ENCODE measurements around the gene HOXD13. TPM values are rescaled to one million over a fixed set of nuclear protein-coding genes. Genes with fewer than 3 reads are reported as not detected.

The HOXD13 gene
- total RNA-seq, 4 donors from 2014 or later: 0.32 TPM; not detected in 3

DNA sequence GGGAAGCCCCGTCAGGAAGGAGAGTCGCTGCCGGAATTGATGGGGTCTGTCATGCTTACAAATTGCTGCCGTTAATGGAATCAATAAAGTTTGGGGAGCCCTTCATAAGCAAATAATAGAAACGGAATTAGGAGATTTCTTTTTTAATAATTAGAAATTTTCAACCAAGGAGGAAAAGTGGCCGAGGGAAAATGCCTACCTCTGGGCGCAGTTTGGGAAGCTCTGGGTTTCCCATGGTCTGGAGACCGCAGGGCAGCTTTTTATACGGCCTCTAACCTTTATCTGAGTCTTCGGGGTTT is 10.0 kb upstream of the HOXD13 start:
- intact Hi-C loops (cut with DNase I; ENCODE audit: low total_unique reads) (loop anchor here (10.0 kb wide), 2 partner anchors 498 to 828 kb away; no protein-coding TSS in a partner anchor), in situ Hi-C loops (cut with MboI; ENCODE audit: low pct_ligation_motif_present in 1 of 4, low pct_unique_long_range_greater_than_20kb in 1 of 4, low sequenced_read_pairs in 3 of 4) (loop anchor here in 2 of 4 donors (25.0 kb wide), 2 partner anchors 395 to 720 kb away; no protein-coding TSS in a partner anchor)
- Histone ChIP-seq H3K27ac (no peak overlapping the region), H3K36me3 (no peaks in the 10 kb centered on the region), H3K9me3 (no peaks in the 10 kb centered on the region), H3K4me3 (no peak overlapping the region), H3K4me1 (peaks cover 8 to 48% (median 34%) of the 10 kb centered on the region in 4 donors), H3K27me3 (peaks cover 99% of the 10 kb centered on the region)
- no peak for DNase-seq
- 15% methylated on average over 6 to 10 of the region's 10 CpGs for WGBS, 2 donors (ENCODE audit: low coverage in 1 of 2)
- TF ChIP-seq POLR2AphosphoS5 (IDR thresholded peaks at IDR 0.05) (no peak), POLR2A (IDR thresholded peaks at IDR 0.05) (no peak)
- TF ChIP-seq, protein P1, sequence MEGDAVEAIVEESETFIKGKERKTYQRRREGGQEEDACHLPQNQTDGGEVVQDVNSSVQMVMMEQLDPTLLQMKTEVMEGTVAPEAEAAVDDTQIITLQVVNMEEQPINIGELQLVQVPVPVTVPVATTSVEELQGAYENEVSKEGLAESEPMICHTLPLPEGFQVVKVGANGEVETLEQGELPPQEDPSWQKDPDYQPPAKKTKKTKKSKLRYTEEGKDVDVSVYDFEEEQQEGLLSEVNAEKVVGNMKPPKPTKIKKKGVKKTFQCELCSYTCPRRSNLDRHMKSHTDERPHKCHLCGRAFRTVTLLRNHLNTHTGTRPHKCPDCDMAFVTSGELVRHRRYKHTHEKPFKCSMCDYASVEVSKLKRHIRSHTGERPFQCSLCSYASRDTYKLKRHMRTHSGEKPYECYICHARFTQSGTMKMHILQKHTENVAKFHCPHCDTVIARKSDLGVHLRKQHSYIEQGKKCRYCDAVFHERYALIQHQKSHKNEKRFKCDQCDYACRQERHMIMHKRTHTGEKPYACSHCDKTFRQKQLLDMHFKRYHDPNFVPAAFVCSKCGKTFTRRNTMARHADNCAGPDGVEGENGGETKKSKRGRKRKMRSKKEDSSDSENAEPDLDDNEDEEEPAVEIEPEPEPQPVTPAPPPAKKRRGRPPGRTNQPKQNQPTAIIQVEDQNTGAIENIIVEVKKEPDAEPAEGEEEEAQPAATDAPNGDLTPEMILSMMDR (IDR thresholded peaks at IDR 0.05): no peak

DNA sequence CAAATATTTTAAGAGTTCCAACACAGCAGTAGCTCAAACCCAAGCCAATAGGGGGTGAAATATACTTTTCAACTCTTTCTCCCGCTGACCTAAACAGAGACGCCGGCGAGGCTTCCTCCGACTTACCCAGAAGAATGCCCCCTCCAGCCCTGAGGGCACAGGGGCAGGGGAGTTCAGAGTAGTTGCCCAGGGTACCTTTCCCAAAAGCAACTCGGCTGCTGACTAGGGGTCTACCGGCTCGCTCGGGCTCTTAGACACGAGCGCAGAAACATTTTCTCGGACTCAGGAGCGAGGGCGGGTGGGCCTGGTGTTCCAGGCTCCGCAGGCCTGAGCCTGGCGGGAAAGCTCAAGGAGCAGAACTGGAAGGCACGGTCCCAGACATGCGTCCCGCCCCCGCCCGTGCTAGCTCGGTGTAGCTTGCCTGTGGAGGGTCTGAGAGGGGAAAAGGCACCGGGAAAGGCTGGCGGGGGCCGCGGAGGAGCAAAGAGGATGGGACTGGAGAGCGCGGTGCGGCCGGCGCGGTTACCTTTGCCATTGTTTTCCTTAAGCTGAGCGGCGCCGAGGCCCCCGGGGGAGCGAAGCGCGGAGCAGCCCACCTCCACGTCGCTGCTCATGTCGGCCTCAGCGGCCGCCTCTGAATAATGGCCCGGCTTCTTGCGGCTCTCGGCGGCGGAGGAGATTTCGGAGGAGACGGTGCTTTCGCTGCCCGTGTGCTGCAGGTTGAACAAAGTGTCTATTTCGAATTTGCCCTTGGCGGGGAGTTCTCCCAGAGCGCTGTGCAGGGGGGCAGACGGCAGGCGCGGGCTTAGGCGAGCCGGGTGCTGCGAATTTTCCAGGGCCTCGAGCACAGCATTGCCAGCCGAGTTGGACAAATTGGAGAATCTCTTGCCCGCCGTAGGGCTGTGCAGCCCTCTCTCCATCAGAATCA is 9.4 kb upstream of the HOXD13 start:
- peaks cover 99% of the 10 kb centered on the region for H3K27me3 ChIP-seq
- in situ Hi-C loops (cut with MboI; ENCODE audit: low pct_ligation_motif_present in 1 of 4, low pct_unique_long_range_greater_than_20kb in 1 of 4, low sequenced_read_pairs in 3 of 4) (loop anchor here in 2 of 4 donors (25.0 kb wide), 2 partner anchors 396 to 721 kb away; no protein-coding TSS in a partner anchor), intact Hi-C loops (cut with DNase I; ENCODE audit: low total_unique reads) (loop anchor here (10.0 kb wide), 2 partner anchors 498 to 828 kb away; no protein-coding TSS in a partner anchor)
- H3K27ac ChIP-seq: no peak overlapping the region
- TF ChIP-seq, protein P1 (IDR thresholded peaks at IDR 0.05): no peak
- no peak for TF ChIP-seq EP300 (IDR thresholded peaks at IDR 0.05; ENCODE audit: low read depth)
- no peak for TF ChIP-seq POLR2AphosphoS5 (IDR thresholded peaks at IDR 0.05)
- TF ChIP-seq POLR2A (IDR thresholded peaks at IDR 0.05): no peak
- H3K9me3 ChIP-seq: no peaks in the 10 kb centered on the region
- peaks cover 8 to 53% (median 38%) of the 10 kb centered on the region in 4 donors for H3K4me1 ChIP-seq
- no peak for DNase-seq
- WGBS, 2 donors (ENCODE audit: low coverage in 1 of 2): 17% methylated on average over 66 of the region's 66 CpGs; no CpG with 5 or more reads in 1 of the 2 donors
- H3K36me3 ChIP-seq: no peaks in the 10 kb centered on the region
- H3K4me3 ChIP-seq: no peak overlapping the region

DNA sequence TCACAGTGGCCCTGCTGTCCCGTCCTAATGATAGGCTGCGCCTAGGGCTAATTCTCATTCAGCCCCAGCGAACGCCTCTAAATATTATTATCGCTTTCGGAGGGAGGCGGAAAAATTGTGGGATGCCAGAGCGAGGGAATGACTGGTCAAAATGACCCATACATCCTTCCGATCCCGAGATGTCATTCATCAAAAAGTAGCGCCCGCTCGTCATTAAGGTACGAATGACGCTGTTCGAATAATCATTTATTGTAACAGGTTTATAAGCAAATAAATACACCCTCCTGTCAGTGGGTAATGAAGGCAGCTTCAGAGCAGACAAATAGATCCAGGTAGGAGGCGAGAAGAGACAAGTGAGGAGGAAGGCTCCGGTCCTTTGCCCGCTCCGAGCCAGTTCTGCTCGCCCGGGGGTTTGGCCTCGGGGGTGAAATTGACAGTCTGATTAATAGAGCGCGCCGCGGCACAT is 8.7 kb upstream of the HOXD13 start, which contains the start of gene EVX2:
Gene EVX2 (minus strand): TSS at position 167 of the 466 bp plus-strand sequence. CDS start 186 bp downstream, outside the sequence.
- in situ Hi-C loops (cut with MboI; ENCODE audit: low pct_ligation_motif_present in 1 of 4, low pct_unique_long_range_greater_than_20kb in 1 of 4, low sequenced_read_pairs in 3 of 4): loop anchor here in 2 of 4 donors (25.0 kb wide), 2 partner anchors 397 to 722 kb away; no protein-coding TSS in a partner anchor
- peaks cover 8 to 59% (median 41%) of the 10 kb centered on the region in 4 donors for H3K4me1 ChIP-seq

More for the DNA sequence above, 8.7 kb upstream of the HOXD13 start, which contains the start of gene EVX2:
- intact Hi-C loops (cut with DNase I; ENCODE audit: low total_unique reads): loop anchor here (10.0 kb wide), 2 partner anchors 499 to 829 kb away; no protein-coding TSS in a partner anchor
- DNase-seq: no peak
- H3K4me3 ChIP-seq: no peak within 1 kb of the TSS
- no peaks in the 10 kb centered on the region for H3K9me3 ChIP-seq
- no peaks in the 10 kb centered on the region for H3K36me3 ChIP-seq
- H3K27ac ChIP-seq: no peak within 1 kb of the TSS
- H3K27me3 ChIP-seq: peaks cover 99% of the 10 kb centered on the region
- WGBS, 2 donors (ENCODE audit: low coverage in 1 of 2): 28 to 35% methylated on average over 5 to 27 of the region's 27 CpGs
- TF ChIP-seq POLR2A (IDR thresholded peaks at IDR 0.05) (no peak), EP300 (IDR thresholded peaks at IDR 0.05; ENCODE audit: low read depth) (no peak), POLR2AphosphoS5 (IDR thresholded peaks at IDR 0.05) (no peak)
- TF ChIP-seq, protein P1 (IDR thresholded peaks at IDR 0.05): no peak
